PC-3 (cell line): Measurements from ENCODE around the gene CYP1A1.

Source experiments
- EZH2 ChIP-seq: fragments of 300-600 bp; sonication (generic); IDR thresholded peaks from one replicate; pipeline ENCODE4 v1.6.1; 2017; ENCODE audit warnings: antibody characterized with exemption, mild to moderate bottlenecking, low read length; ENCODE audit not compliant: unreplicated experiment
- EZH2phosphoT487 ChIP-seq: fragments of 300-600 bp; sonication (generic); IDR thresholded peaks from 2 replicates; pipeline ENCODE4 v1.6.1; 2018; ENCODE audit warnings: mild to moderate bottlenecking, antibody characterized with exemption, low read length, borderline replicate concordance
- TF ChIP-seq, protein P1 (sequence below): fragments of 300-600 bp; sonication (generic); conservative IDR thresholded peaks from 2 replicates; pipeline ENCODE4 v1.5.1; 2017; ENCODE audit warnings: antibody characterized with exemption, low read depth, mild to moderate bottlenecking, low read length

DNA sequence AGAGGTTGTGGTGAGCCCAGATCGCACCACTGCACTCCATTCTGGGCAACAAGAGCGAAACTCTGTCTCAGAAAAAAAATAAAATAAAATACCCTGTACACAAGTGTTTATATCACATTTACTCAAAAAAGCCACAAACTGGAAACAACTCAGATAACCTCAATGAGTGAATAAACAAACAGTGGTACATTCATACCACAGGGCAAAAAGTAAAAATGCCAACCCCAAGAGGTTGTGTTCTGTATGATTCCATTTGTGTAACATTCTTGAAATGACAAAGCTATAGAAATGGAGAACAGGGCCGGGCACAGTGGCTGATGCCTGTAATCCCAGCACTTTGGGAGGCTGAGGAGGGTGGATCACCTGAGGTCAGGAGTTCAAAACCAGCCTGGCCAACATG is 42.4 kb downstream of the CYP1A1 start:
- TF ChIP-seq, protein P1, sequence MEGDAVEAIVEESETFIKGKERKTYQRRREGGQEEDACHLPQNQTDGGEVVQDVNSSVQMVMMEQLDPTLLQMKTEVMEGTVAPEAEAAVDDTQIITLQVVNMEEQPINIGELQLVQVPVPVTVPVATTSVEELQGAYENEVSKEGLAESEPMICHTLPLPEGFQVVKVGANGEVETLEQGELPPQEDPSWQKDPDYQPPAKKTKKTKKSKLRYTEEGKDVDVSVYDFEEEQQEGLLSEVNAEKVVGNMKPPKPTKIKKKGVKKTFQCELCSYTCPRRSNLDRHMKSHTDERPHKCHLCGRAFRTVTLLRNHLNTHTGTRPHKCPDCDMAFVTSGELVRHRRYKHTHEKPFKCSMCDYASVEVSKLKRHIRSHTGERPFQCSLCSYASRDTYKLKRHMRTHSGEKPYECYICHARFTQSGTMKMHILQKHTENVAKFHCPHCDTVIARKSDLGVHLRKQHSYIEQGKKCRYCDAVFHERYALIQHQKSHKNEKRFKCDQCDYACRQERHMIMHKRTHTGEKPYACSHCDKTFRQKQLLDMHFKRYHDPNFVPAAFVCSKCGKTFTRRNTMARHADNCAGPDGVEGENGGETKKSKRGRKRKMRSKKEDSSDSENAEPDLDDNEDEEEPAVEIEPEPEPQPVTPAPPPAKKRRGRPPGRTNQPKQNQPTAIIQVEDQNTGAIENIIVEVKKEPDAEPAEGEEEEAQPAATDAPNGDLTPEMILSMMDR, result no peak
- TF ChIP-seq EZH2, result no peak
- no peak for TF ChIP-seq EZH2phosphoT487
